Measurements from ENCODE around the gene CCIN. TPM values are rescaled to one million over a fixed set of nuclear protein-coding genes. Genes with fewer than 3 reads are reported as not detected.

Gene CCIN
- total RNA-seq, 1 experiment from 2014 or later, result 0.20 TPM

GRCh38 chr9:36208521-36209253, 39.5 kb downstream of the CCIN start:
- H3K36me3 Mint-ChIP-seq, result peaks cover 89% of the 10 kb centered on the region
- no peaks in the 10 kb centered on the region for H3K9me3 Mint-ChIP-seq
- TF ChIP-seq TEAD4 (CRISPR knock-in tag; IDR thresholded peaks at IDR 0.05) (no peak), NFE2L1 (CRISPR knock-in tag; IDR thresholded peaks at IDR 0.05) (no peak), ZNF121 (CRISPR knock-in tag; IDR thresholded peaks at IDR 0.05) (no peak), IRF2 (CRISPR knock-in tag; IDR thresholded peaks at IDR 0.05; ENCODE audit: borderline replicate concordance, low read depth) (no peak), MLX (CRISPR knock-in tag; IDR thresholded peaks at IDR 0.05) (no peak), ZBTB21 (CRISPR knock-in tag; IDR thresholded peaks at IDR 0.05; ENCODE audit: borderline replicate concordance) (no peak), SOX15 (CRISPR knock-in tag; IDR thresholded peaks at IDR 0.05) (no peak), JAZF1 (CRISPR knock-in tag; IDR thresholded peaks at IDR 0.05) (no peak)
- TF ChIP-seq, protein P1, sequence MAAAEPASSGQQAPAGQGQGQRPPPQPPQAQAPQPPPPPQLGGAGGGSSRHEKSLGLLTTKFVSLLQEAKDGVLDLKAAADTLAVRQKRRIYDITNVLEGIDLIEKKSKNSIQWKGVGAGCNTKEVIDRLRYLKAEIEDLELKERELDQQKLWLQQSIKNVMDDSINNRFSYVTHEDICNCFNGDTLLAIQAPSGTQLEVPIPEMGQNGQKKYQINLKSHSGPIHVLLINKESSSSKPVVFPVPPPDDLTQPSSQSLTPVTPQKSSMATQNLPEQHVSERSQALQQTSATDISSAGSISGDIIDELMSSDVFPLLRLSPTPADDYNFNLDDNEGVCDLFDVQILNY (CRISPR knock-in tag; IDR thresholded peaks at IDR 0.05), result no peak
- TF ChIP-seq, protein P2, sequence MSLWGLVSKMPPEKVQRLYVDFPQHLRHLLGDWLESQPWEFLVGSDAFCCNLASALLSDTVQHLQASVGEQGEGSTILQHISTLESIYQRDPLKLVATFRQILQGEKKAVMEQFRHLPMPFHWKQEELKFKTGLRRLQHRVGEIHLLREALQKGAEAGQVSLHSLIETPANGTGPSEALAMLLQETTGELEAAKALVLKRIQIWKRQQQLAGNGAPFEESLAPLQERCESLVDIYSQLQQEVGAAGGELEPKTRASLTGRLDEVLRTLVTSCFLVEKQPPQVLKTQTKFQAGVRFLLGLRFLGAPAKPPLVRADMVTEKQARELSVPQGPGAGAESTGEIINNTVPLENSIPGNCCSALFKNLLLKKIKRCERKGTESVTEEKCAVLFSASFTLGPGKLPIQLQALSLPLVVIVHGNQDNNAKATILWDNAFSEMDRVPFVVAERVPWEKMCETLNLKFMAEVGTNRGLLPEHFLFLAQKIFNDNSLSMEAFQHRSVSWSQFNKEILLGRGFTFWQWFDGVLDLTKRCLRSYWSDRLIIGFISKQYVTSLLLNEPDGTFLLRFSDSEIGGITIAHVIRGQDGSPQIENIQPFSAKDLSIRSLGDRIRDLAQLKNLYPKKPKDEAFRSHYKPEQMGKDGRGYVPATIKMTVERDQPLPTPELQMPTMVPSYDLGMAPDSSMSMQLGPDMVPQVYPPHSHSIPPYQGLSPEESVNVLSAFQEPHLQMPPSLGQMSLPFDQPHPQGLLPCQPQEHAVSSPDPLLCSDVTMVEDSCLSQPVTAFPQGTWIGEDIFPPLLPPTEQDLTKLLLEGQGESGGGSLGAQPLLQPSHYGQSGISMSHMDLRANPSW (CRISPR knock-in tag; conservative IDR thresholded peaks at IDR 0.05; ENCODE audit: low read depth), result no peak
- TF ChIP-seq, protein P3, sequence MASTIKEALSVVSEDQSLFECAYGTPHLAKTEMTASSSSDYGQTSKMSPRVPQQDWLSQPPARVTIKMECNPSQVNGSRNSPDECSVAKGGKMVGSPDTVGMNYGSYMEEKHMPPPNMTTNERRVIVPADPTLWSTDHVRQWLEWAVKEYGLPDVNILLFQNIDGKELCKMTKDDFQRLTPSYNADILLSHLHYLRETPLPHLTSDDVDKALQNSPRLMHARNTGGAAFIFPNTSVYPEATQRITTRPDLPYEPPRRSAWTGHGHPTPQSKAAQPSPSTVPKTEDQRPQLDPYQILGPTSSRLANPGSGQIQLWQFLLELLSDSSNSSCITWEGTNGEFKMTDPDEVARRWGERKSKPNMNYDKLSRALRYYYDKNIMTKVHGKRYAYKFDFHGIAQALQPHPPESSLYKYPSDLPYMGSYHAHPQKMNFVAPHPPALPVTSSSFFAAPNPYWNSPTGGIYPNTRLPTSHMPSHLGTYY (CRISPR knock-in tag; IDR thresholded peaks at IDR 0.05), result no peak
- TF ChIP-seq, protein P4, sequence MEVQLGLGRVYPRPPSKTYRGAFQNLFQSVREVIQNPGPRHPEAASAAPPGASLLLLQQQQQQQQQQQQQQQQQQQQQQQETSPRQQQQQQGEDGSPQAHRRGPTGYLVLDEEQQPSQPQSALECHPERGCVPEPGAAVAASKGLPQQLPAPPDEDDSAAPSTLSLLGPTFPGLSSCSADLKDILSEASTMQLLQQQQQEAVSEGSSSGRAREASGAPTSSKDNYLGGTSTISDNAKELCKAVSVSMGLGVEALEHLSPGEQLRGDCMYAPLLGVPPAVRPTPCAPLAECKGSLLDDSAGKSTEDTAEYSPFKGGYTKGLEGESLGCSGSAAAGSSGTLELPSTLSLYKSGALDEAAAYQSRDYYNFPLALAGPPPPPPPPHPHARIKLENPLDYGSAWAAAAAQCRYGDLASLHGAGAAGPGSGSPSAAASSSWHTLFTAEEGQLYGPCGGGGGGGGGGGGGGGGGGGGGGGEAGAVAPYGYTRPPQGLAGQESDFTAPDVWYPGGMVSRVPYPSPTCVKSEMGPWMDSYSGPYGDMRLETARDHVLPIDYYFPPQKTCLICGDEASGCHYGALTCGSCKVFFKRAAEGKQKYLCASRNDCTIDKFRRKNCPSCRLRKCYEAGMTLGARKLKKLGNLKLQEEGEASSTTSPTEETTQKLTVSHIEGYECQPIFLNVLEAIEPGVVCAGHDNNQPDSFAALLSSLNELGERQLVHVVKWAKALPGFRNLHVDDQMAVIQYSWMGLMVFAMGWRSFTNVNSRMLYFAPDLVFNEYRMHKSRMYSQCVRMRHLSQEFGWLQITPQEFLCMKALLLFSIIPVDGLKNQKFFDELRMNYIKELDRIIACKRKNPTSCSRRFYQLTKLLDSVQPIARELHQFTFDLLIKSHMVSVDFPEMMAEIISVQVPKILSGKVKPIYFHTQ (CRISPR knock-in tag; IDR thresholded peaks at IDR 0.05), result no peak
- H3K4me3 Mint-ChIP-seq, result no peak overlapping the region
- POLR2A ChIA-PET, result no interaction called here
- DNase-seq (ENCODE audit: low spot score) (no peak), ATAC-seq (no peak)
- H3K27me3 Mint-ChIP-seq (ENCODE audit: low read depth), result no peaks in the 10 kb centered on the region
- peak overlapping the region; percentile 23; the same call in 1 of the 2 replicates for H3K27ac Mint-ChIP-seq
- CTCF ChIA-PET, result no interaction called here
- H3K4me1 Mint-ChIP-seq, result no peaks in the 10 kb centered on the region

- no peak overlapping the region for H3K4me3 Mint-ChIP-seq
- H3K4me1 Mint-ChIP-seq, result no peaks in the 10 kb centered on the region
- TF ChIP-seq FOXJ3 (CRISPR knock-in tag; IDR thresholded peaks at IDR 0.05; ENCODE audit: borderline replicate concordance), result no peak
- no peak for TF ChIP-seq EMX1 (CRISPR knock-in tag; IDR thresholded peaks at IDR 0.05)
- TF ChIP-seq USF1 (CRISPR knock-in tag; IDR thresholded peaks at IDR 0.05), result no peak
- TF ChIP-seq PRRX2 (CRISPR knock-in tag; IDR thresholded peaks at IDR 0.05), result no peak
- TF ChIP-seq, protein P5, sequence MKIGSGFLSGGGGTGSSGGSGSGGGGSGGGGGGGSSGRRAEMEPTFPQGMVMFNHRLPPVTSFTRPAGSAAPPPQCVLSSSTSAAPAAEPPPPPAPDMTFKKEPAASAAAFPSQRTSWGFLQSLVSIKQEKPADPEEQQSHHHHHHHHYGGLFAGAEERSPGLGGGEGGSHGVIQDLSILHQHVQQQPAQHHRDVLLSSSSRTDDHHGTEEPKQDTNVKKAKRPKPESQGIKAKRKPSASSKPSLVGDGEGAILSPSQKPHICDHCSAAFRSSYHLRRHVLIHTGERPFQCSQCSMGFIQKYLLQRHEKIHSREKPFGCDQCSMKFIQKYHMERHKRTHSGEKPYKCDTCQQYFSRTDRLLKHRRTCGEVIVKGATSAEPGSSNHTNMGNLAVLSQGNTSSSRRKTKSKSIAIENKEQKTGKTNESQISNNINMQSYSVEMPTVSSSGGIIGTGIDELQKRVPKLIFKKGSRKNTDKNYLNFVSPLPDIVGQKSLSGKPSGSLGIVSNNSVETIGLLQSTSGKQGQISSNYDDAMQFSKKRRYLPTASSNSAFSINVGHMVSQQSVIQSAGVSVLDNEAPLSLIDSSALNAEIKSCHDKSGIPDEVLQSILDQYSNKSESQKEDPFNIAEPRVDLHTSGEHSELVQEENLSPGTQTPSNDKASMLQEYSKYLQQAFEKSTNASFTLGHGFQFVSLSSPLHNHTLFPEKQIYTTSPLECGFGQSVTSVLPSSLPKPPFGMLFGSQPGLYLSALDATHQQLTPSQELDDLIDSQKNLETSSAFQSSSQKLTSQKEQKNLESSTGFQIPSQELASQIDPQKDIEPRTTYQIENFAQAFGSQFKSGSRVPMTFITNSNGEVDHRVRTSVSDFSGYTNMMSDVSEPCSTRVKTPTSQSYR (CRISPR knock-in tag; IDR thresholded peaks at IDR 0.05), result no peak
- TF ChIP-seq HMGXB4 (CRISPR knock-in tag; IDR thresholded peaks at IDR 0.05), result no peak
- no peak for TF ChIP-seq ZNF671 (CRISPR knock-in tag; IDR thresholded peaks at IDR 0.05)
- TF ChIP-seq, protein P6, sequence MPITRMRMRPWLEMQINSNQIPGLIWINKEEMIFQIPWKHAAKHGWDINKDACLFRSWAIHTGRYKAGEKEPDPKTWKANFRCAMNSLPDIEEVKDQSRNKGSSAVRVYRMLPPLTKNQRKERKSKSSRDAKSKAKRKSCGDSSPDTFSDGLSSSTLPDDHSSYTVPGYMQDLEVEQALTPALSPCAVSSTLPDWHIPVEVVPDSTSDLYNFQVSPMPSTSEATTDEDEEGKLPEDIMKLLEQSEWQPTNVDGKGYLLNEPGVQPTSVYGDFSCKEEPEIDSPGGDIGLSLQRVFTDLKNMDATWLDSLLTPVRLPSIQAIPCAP (CRISPR knock-in tag; IDR thresholded peaks at IDR 0.05), result no peak
These were observed 41.5 kb downstream of the CCIN start for GRCh38 chr9:36210722-36211121.

More at GRCh38 chr9:36210722-36211121, 41.5 kb downstream of the CCIN start:
- Mint-ChIP-seq H3K27me3 (ENCODE audit: low read depth) (no peaks in the 10 kb centered on the region), H3K27ac (peak overlapping the region; percentile 1; the same call in 1 of the 2 replicates), H3K9me3 (no peaks in the 10 kb centered on the region), H3K36me3 (peaks cover 71% of the 10 kb centered on the region)
- no peak for DNase-seq (ENCODE audit: low spot score)
- no peak for ATAC-seq
- POLR2A ChIA-PET, result no interaction called here
- CTCF ChIA-PET, result interaction anchor here (1.4 kb wide), 1 partner anchor 45 kb away, joined by 4 read pairs; no protein-coding TSS in a partner anchor
